ENCODE data around the gene ADGRG4.

ADGRG4 gene

GRCh38 chrX:136464589-136464988, 163.8 kb downstream of the ADGRG4 start:
- no peak for TF ChIP-seq FOXP2 (optimal IDR thresholded peaks at IDR 0.05; ENCODE audit: control extremely low read depth, extremely low read length, insufficient read depth)
- TF ChIP-seq EZH2 (IDR thresholded peaks at IDR 0.05): no peak
- no peak for TF ChIP-seq POLR2AphosphoS5 (IDR thresholded peaks at IDR 0.05; ENCODE audit: borderline replicate concordance, low read depth, low read length)
- Histone ChIP-seq H3K27ac (no peak overlapping the region), H3K36me3 (ENCODE audit: insufficient read depth, low read length) (no peaks in the 10 kb centered on the region), H3K4me3 (no peak overlapping the region), H3K9ac (ENCODE audit: insufficient read length) (no peak overlapping the region), H3K9me3 (ENCODE audit: low read depth, low read length) (no peaks in the 10 kb centered on the region)
- no peak for DNase-seq (ENCODE audit: low read depth, low spot score)
